Mammary epithelial cell (primary cell): Measurements from ENCODE around the gene TIE1.
"Not testable (repeated sequence)": the region's sequence is repeated elsewhere in the genome, so short reads cannot be mapped to it uniquely, and the experiment has no call there.

Experiments
- CTCF ChIP-seq, 2 donors: IDR thresholded peaks in 1 of 2; conservative IDR thresholded peaks in 1 of 2; 2 replicates each; pipeline ENCODE4 v1.5.1; 2011 to 2012; ENCODE audit warnings: inconsistent platforms in 2 of 2, low read length in 2 of 2, mild to moderate bottlenecking in 2 of 2, control low read depth in 1 of 2, low read depth in 1 of 2; ENCODE audit not compliant: insufficient read depth in 1 of 2; ENCODE audit errors: extremely low read depth in 1 of 2
- EZH2 ChIP-seq: IDR thresholded peaks from 2 replicates; pipeline ENCODE4 v1.6.1; 2012; ENCODE audit warnings: low read length, inconsistent platforms, borderline replicate concordance

GRCh38 chr1:43369779-43370178, 69.0 kb downstream of the TIE1 start:
- TF ChIP-seq EZH2; CTCF (conservative IDR thresholded peaks at IDR 0.05 in 1 of 2, IDR thresholded peaks at IDR 0.05 in 1 of 2; ENCODE audit: extremely low read depth in 1 of 2, insufficient read depth in 1 of 2, low read depth in 1 of 2, low read length in 2 of 2): not testable (repeated sequence)
